Hepatocyte (in vitro differentiated cells): ENCODE data around the gene TAS2R1. TPM values are rescaled to one million over a fixed set of nuclear protein-coding genes. Genes with fewer than 3 reads are reported as not detected.

Experiments used
- DNase-seq: peaks from one replicate; pipeline ENCODE4 v3.0.0-alpha.2; 2016; ENCODE audit warnings: low spot score
- H2AFZ ChIP-seq: fragments of 200-600 bp; sonication (generic); 2 replicates; pipeline ENCODE4 v1.6.0; 2016; ENCODE audit warnings: antibody characterized with exemption, mild to moderate bottlenecking
- H3K27ac ChIP-seq: fragments of 200-600 bp; sonication (generic); 2 replicates; pipeline ENCODE4 v1.5.1; 2016; ENCODE audit warnings: mild to moderate bottlenecking
- H3K27me3 ChIP-seq: fragments of 200-600 bp; sonication (generic); 2 replicates; pipeline ENCODE4 v1.6.1; 2016
- H3K36me3 ChIP-seq: fragments of 200-600 bp; sonication (generic); replicated peaks from 2 replicates; pipeline ENCODE4 v1.5.1; 2016; ENCODE audit warnings: low read depth; ENCODE audit not compliant: insufficient read depth
- H3K4me1 ChIP-seq: fragments of 200-600 bp; sonication (generic); 2 replicates; pipeline ENCODE4 v1.5.1; 2016; ENCODE audit warnings: mild to moderate bottlenecking, moderate library complexity; ENCODE audit not compliant: insufficient read depth
- H3K4me2 ChIP-seq: fragments of 200-600 bp; sonication (generic); 2 replicates; pipeline ENCODE4 v1.6.0; 2016
- H3K4me3 ChIP-seq: fragments of 200-600 bp; sonication (generic); 2 replicates; pipeline ENCODE4 v1.5.1; 2016; ENCODE audit warnings: mild to moderate bottlenecking
- H3K79me2 ChIP-seq: fragments of 200-600 bp; sonication (generic); 2 replicates; pipeline ENCODE4 v1.6.0; 2017; ENCODE audit warnings: mild to moderate bottlenecking
- H3K9me2 ChIP-seq: fragments of 200-600 bp; sonication (generic); replicated peaks from 2 replicates; pipeline ENCODE4 v1.6.0; 2017; ENCODE audit warnings: mild to moderate bottlenecking; ENCODE audit not compliant: insufficient read depth
- H3K9me3 ChIP-seq: fragments of 200-600 bp; sonication (generic); 2 replicates; pipeline ENCODE4 v1.5.1; 2016; ENCODE audit warnings: low read depth, mild to moderate bottlenecking
- H4K20me1 ChIP-seq: fragments of 200-600 bp; sonication (generic); 2 replicates; pipeline ENCODE4 v1.6.0; 2016; ENCODE audit warnings: mild to moderate bottlenecking; ENCODE audit not compliant: insufficient read depth, poor library complexity, severe bottlenecking
- EZH2 ChIP-seq: fragments of 200-600 bp; sonication (generic); IDR thresholded peaks from 2 replicates; pipeline ENCODE4 v1.6.1; 2016; ENCODE audit warnings: antibody characterized with exemption, mild to moderate bottlenecking, borderline replicate concordance
- EZH2phosphoT487 ChIP-seq: fragments of 200-600 bp; sonication (generic); IDR thresholded peaks from one replicate; pipeline ENCODE4 v1.6.1; 2018; ENCODE audit warnings: antibody characterized with exemption, mild to moderate bottlenecking, low read depth, moderate library complexity; ENCODE audit not compliant: unreplicated experiment, severe bottlenecking
- WGBS: methylation state at CpG from one replicate; pipeline ENCODE4 v1.1.6; 2016; ENCODE audit warnings: low lambda C conversion rate; ENCODE audit errors: missing lambda C conversion rate; 5-methylcytosine and 5-hydroxymethylcytosine counted together
- polyA plus RNA-seq: library from polyadenylated mRNA; unstranded; fragments of >200 nt; fragmentation: Nextera tagmentation; extraction: Ambion mirVana; gene quantifications from 2 replicates; pipeline ENCODE4 v1.2.1, GENCODE V29; 2016
- total RNA-seq: library from RNA; depleted of rRNA; stranded (reverse); fragments of >200 nt; gene quantifications from 2 replicates; pipeline ENCODE4 v1.2.3, GENCODE V29; 2014
- TF ChIP-seq, protein P1 (sequence below): fragments of 200-600 bp; sonication (generic); IDR thresholded peaks from 2 replicates; pipeline ENCODE4 v1.5.1; 2016; ENCODE audit warnings: antibody characterized with exemption, mild to moderate bottlenecking; ENCODE audit not compliant: poor library complexity

Gene TAS2R1
- total and polyA plus RNA-seq, 2 experiments from 2014 or later, result 1.0 TPM; not detected in 1

DNA sequence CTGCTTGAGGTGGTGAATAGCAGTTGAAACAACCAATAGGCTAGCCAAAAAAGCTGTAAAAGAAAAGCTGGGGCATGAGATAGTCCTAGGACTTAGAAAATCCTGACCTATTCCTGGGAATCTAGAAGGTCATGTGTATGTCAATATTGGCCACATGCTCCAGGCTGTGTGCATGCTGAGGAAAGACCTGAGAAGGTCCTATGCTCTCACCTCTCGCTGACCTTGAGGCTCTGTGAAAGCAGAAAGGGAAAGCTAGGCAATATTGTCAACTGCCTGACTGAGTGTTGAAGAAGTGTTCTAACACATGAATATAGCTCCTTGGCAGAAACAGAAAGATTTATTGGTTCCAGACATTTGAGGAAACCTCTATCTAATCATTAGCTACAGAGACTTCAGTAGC is 19.8 kb downstream of the TAS2R1 start:
- Histone ChIP-seq H3K27ac (no peak overlapping the region), H3K36me3 (no peaks in the 10 kb centered on the region), H3K4me3 (no peak overlapping the region), H3K9me3 (no peaks in the 10 kb centered on the region), H3K4me2 (no peak overlapping the region), H3K4me1 (no peaks in the 10 kb centered on the region), H3K27me3 (no peaks in the 10 kb centered on the region), H3K79me2 (no peaks in the 10 kb centered on the region), H4K20me1 (no peaks in the 10 kb centered on the region), H3K9me2 (no peaks in the 10 kb centered on the region), H2AFZ (no peak overlapping the region)
- DNase-seq, result no peak
- no peak for TF ChIP-seq EZH2
- no peak for TF ChIP-seq EZH2phosphoT487
- TF ChIP-seq, protein P1, sequence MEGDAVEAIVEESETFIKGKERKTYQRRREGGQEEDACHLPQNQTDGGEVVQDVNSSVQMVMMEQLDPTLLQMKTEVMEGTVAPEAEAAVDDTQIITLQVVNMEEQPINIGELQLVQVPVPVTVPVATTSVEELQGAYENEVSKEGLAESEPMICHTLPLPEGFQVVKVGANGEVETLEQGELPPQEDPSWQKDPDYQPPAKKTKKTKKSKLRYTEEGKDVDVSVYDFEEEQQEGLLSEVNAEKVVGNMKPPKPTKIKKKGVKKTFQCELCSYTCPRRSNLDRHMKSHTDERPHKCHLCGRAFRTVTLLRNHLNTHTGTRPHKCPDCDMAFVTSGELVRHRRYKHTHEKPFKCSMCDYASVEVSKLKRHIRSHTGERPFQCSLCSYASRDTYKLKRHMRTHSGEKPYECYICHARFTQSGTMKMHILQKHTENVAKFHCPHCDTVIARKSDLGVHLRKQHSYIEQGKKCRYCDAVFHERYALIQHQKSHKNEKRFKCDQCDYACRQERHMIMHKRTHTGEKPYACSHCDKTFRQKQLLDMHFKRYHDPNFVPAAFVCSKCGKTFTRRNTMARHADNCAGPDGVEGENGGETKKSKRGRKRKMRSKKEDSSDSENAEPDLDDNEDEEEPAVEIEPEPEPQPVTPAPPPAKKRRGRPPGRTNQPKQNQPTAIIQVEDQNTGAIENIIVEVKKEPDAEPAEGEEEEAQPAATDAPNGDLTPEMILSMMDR, result no peak
- 78% methylated on average over 1 of the region's 1 CpG for WGBS

- WGBS, result 88% methylated on average over 2 of the region's 2 CpGs
- no peaks in the 10 kb centered on the region for H3K79me2 ChIP-seq
- no peak overlapping the region for H3K4me2 ChIP-seq
- H3K9me3 ChIP-seq, result no peaks in the 10 kb centered on the region
- no peaks in the 10 kb centered on the region for H3K4me1 ChIP-seq
- DNase-seq, result no peak
- no peaks in the 10 kb centered on the region for H3K27me3 ChIP-seq
- no peaks in the 10 kb centered on the region for H3K36me3 ChIP-seq
- no peak overlapping the region for H3K27ac ChIP-seq
- TF ChIP-seq EZH2phosphoT487 (no peak), EZH2 (no peak)
- TF ChIP-seq, protein P1, result no peak
- H4K20me1 ChIP-seq, result no peaks in the 10 kb centered on the region
- no peaks in the 10 kb centered on the region for H3K9me2 ChIP-seq
- no peak overlapping the region for H2AFZ ChIP-seq
- no peak overlapping the region for H3K4me3 ChIP-seq
These were observed 22.1 kb downstream of the TAS2R1 start for GRCh38 chr5:9608093-9608492.

DNA sequence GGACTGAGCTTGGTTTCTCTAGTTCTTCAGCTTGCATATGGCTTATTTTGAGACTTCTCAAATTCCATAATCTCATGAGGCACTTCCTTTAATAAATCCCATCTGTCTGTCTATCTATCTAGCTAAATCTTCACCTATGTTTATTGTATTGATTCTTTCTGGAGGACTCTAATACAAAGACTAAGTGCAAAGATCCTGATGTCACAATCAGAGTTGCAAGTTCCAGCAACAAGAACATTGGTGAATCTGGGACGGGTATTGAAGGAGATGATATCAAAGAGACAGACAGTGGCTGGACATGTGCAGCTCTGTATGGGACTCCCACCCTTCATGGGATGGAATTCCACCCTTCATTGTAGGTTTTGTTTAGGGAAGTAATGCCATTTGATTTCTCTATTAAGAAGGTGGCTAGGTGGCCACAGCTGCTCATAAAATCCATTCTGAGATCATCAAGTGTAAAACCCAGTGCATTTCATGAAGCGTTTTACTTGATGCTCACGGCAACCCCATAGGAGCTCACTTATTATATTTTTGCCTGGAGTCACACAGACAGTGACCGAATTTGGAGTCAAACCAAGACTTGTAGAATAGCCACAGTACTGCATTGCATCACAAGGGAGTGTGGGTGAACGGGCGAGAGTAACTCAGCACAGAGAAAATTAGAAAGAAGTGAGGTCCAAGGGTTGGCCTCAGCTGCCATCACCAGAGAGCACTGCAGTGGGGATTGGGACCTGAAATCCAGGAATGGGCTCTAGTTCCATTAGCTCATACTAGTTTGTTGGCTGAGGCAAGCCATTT is 24.9 kb downstream of the TAS2R1 start:
- Histone ChIP-seq H3K27ac (no peak overlapping the region), H3K4me1 (no peaks in the 10 kb centered on the region), H3K4me2 (no peak overlapping the region), H3K27me3 (no peaks in the 10 kb centered on the region), H3K9me2 (no peaks in the 10 kb centered on the region), H3K4me3 (no peak overlapping the region), H3K36me3 (no peaks in the 10 kb centered on the region), H2AFZ (no peak overlapping the region), H3K79me2 (no peaks in the 10 kb centered on the region), H4K20me1 (no peaks in the 10 kb centered on the region), H3K9me3 (no peaks in the 10 kb centered on the region)
- 92% methylated on average over 6 of the region's 6 CpGs for WGBS
- DNase-seq, result no peak
- TF ChIP-seq EZH2phosphoT487, result no peak
- no peak for TF ChIP-seq EZH2
- TF ChIP-seq, protein P1, result no peak
